ENCODE data around the gene CCDC171. TPM values are rescaled to one million over a fixed set of nuclear protein-coding genes. Genes with fewer than 3 reads are reported as not detected.

CCDC171 gene
- total and polyA plus RNA-seq, 4 donors: 0.13 to 1.1 (median 0.43) TPM

- Histone ChIP-seq H3K4me3 (ENCODE audit: low read depth in 1 of 3, low read length in 3 of 3) (no peak overlapping the region), H3K9me3 (ENCODE audit: control insufficient read depth in 4 of 4, low read length in 3 of 4) (no peaks in the 10 kb centered on the region), H3K27ac (ENCODE audit: low read depth in 1 of 2, low read length in 2 of 2) (no peak overlapping the region), H3K36me3 (ENCODE audit: control insufficient read depth in 4 of 4, insufficient read depth in 3 of 4, low read depth in 1 of 4, low read length in 3 of 4) (no peaks in the 10 kb centered on the region), H3K4me1 (ENCODE audit: control insufficient read depth in 4 of 4, insufficient read depth in 4 of 4, low read length in 3 of 4) (no peaks in the 10 kb centered on the region), H3K9ac (ENCODE audit: low read depth in 1 of 2, low read length in 2 of 2) (no peak overlapping the region), H3K27me3 (ENCODE audit: control insufficient read depth in 4 of 4, insufficient read depth in 4 of 4, low read length in 3 of 4) (no peaks in the 10 kb centered on the region)
- DNase-seq (ENCODE audit: low spot score): no peak
- WGBS: 92% methylated on average over 4 of the region's 4 CpGs
- TF ChIP-seq HNF4G (IDR thresholded peaks at IDR 0.05) (no peak), FOXA2 (IDR thresholded peaks at IDR 0.05) (no peak), NR2F2 (IDR thresholded peaks at IDR 0.05) (no peak), ZBTB33 (IDR thresholded peaks at IDR 0.05) (no peak), TAF1 (conservative IDR thresholded peaks at IDR 0.05) (no peak), RXRA (IDR thresholded peaks at IDR 0.05) (no peak), RAD21 (IDR thresholded peaks at IDR 0.05) (no peak), GABPA (IDR thresholded peaks at IDR 0.05 in 1 of 2, conservative IDR thresholded peaks at IDR 0.05 in 1 of 2) (no peak), JUND (IDR thresholded peaks at IDR 0.05) (no peak), YY1 (IDR thresholded peaks at IDR 0.05) (no peak), SP1 (IDR thresholded peaks at IDR 0.05) (no peak), HNF4A (conservative IDR thresholded peaks at IDR 0.05) (no peak), CTCF (IDR thresholded peaks at IDR 0.05; ENCODE audit: low read depth, low read length, missing input control) (no peak), EGR1 (IDR thresholded peaks at IDR 0.05; ENCODE audit: low read depth in 2 of 2) (no peak), FOXA1 (IDR thresholded peaks at IDR 0.05) (no peak)
- TF ChIP-seq, protein P1, sequence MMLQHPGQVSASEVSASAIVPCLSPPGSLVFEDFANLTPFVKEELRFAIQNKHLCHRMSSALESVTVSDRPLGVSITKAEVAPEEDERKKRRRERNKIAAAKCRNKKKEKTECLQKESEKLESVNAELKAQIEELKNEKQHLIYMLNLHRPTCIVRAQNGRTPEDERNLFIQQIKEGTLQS (IDR thresholded peaks at IDR 0.05): no peak
- TF ChIP-seq, protein P2, sequence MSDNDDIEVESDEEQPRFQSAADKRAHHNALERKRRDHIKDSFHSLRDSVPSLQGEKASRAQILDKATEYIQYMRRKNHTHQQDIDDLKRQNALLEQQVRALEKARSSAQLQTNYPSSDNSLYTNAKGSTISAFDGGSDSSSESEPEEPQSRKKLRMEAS (IDR thresholded peaks at IDR 0.05): no peak
- TF ChIP-seq, protein P3, sequence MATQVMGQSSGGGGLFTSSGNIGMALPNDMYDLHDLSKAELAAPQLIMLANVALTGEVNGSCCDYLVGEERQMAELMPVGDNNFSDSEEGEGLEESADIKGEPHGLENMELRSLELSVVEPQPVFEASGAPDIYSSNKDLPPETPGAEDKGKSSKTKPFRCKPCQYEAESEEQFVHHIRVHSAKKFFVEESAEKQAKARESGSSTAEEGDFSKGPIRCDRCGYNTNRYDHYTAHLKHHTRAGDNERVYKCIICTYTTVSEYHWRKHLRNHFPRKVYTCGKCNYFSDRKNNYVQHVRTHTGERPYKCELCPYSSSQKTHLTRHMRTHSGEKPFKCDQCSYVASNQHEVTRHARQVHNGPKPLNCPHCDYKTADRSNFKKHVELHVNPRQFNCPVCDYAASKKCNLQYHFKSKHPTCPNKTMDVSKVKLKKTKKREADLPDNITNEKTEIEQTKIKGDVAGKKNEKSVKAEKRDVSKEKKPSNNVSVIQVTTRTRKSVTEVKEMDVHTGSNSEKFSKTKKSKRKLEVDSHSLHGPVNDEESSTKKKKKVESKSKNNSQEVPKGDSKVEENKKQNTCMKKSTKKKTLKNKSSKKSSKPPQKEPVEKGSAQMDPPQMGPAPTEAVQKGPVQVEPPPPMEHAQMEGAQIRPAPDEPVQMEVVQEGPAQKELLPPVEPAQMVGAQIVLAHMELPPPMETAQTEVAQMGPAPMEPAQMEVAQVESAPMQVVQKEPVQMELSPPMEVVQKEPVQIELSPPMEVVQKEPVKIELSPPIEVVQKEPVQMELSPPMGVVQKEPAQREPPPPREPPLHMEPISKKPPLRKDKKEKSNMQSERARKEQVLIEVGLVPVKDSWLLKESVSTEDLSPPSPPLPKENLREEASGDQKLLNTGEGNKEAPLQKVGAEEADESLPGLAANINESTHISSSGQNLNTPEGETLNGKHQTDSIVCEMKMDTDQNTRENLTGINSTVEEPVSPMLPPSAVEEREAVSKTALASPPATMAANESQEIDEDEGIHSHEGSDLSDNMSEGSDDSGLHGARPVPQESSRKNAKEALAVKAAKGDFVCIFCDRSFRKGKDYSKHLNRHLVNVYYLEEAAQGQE (IDR thresholded peaks at IDR 0.05): no peak
These were observed 9.6 kb upstream of the CCDC171 start for GRCh38 chr9:15543047-15543813.

Measured in liver (tissue), 9 donors.